GM18907 (cell line): ENCODE results near the gene BAG2.

ENCODE experiments used
- ATAC-seq: cut with Tn5 transposase; IDR thresholded peaks from one replicate; pipeline ENCODE4 v1.9.1; 2021; ENCODE audit warnings: mild to moderate bottlenecking, moderate library complexity; ENCODE audit not compliant: unreplicated experiment

BAG2 gene

GRCh38 chr6:57221191-57221935, 49.2 kb downstream of the BAG2 start:
- ATAC-seq = peak; percentile 80

GRCh38 chr6:57221936-57222742, 50.0 kb downstream of the BAG2 start, which contains the start of gene RAB23:
Gene RAB23, minus strand, starts transcription at chr6:57222307. Its CDS starts 11,927 bp downstream, at chr6:57210380.
- ATAC-seq = peak; percentile 83

GRCh38 chr6:57222743-57223077, 50.6 kb downstream of the BAG2 start:
- ATAC-seq = no peak

- ATAC-seq = no peak
These were observed 52.8 kb downstream of the BAG2 start for GRCh38 chr6:57224769-57225515.

- ATAC-seq = no peak
These were observed 54.1 kb downstream of the BAG2 start for GRCh38 chr6:57226221-57226620.
